Measurements from ENCODE around the gene ATP5F1E. TPM values are rescaled to one million over a fixed set of nuclear protein-coding genes. Genes with fewer than 3 reads are reported as not detected.
"Not testable (repeated sequence)": the region's sequence is repeated elsewhere in the genome, so short reads cannot be mapped to it uniquely, and the experiment has no call there.

Gene ATP5F1E
- total RNA-seq, 1 donor from 2014 or later, result 17.1 TPM

GRCh38 chr20:58987790-58988564 is 44.2 kb downstream of the ATP5F1E start:
- no peak for FAIRE-seq
- Histone ChIP-seq H3K36me3 (ENCODE audit: control insufficient read depth, insufficient read depth, low read length) (peaks cover 27% of the 10 kb centered on the region), H3K4me3 (ENCODE audit: low read depth, low read length) (no peak overlapping the region), H3K27me3 (ENCODE audit: control insufficient read depth, insufficient read depth, low read length) (no peaks in the 10 kb centered on the region)
- TF ChIP-seq CTCF (IDR thresholded peaks at IDR 0.05; ENCODE audit: insufficient read depth, low read length, severe bottlenecking), result no peak
- DNase-seq (ENCODE audit: low read depth), result no peak

GRCh38 chr20:58986968-58987517 is 45.1 kb downstream of the ATP5F1E start:
- FAIRE-seq (no peak), DNase-seq (ENCODE audit: low read depth) (no peak)
- no peak for TF ChIP-seq CTCF (IDR thresholded peaks at IDR 0.05; ENCODE audit: insufficient read depth, low read length, severe bottlenecking)
- peaks cover 26% of the 10 kb centered on the region for H3K36me3 ChIP-seq (ENCODE audit: control insufficient read depth, insufficient read depth, low read length)
- H3K4me3 ChIP-seq (ENCODE audit: low read depth, low read length), result no peak overlapping the region
- no peaks in the 10 kb centered on the region for H3K27me3 ChIP-seq (ENCODE audit: control insufficient read depth, insufficient read depth, low read length)

GRCh38 chr20:58986286-58986967 is 45.7 kb downstream of the ATP5F1E start:
- FAIRE-seq, result no peak
- TF ChIP-seq CTCF (IDR thresholded peaks at IDR 0.05; ENCODE audit: insufficient read depth, low read length, severe bottlenecking), result no peak
- H3K27me3 ChIP-seq (ENCODE audit: control insufficient read depth, insufficient read depth, low read length), result no peaks in the 10 kb centered on the region
- DNase-seq (ENCODE audit: low read depth), result no peak
- H3K4me3 ChIP-seq (ENCODE audit: low read depth, low read length), result no peak overlapping the region
- H3K36me3 ChIP-seq (ENCODE audit: control insufficient read depth, insufficient read depth, low read length), result peaks cover 21% of the 10 kb centered on the region

GRCh38 chr20:58985656-58986055 is 46.5 kb downstream of the ATP5F1E start:
- no peak for TF ChIP-seq CTCF (IDR thresholded peaks at IDR 0.05; ENCODE audit: insufficient read depth, low read length, severe bottlenecking)
- Histone ChIP-seq H3K4me3 (ENCODE audit: low read depth, low read length) (no peak overlapping the region), H3K27me3 (ENCODE audit: control insufficient read depth, insufficient read depth, low read length) (no peaks in the 10 kb centered on the region), H3K36me3 (ENCODE audit: control insufficient read depth, insufficient read depth, low read length) (peaks cover 15% of the 10 kb centered on the region)
- FAIRE-seq (no peak), DNase-seq (ENCODE audit: low read depth) (no peak)

- Histone ChIP-seq H3K4me3 (ENCODE audit: low read depth, low read length) (no peak overlapping the region), H3K36me3 (ENCODE audit: control insufficient read depth, insufficient read depth, low read length) (peaks cover 13% of the 10 kb centered on the region), H3K27me3 (ENCODE audit: control insufficient read depth, insufficient read depth, low read length) (no peaks in the 10 kb centered on the region)
- DNase-seq (ENCODE audit: low read depth) (no peak), FAIRE-seq (no peak)
- TF ChIP-seq CTCF (IDR thresholded peaks at IDR 0.05; ENCODE audit: insufficient read depth, low read length, severe bottlenecking), result no peak
Measured at GRCh38 chr20:58984691-58985090, 47.4 kb downstream of the ATP5F1E start.

GRCh38 chr20:58983115-58983468 is 49.0 kb downstream of the ATP5F1E start:
- H3K27me3 ChIP-seq (ENCODE audit: control insufficient read depth, insufficient read depth, low read length); H3K4me3 ChIP-seq (ENCODE audit: low read depth, low read length); FAIRE-seq; H3K36me3 ChIP-seq (ENCODE audit: control insufficient read depth, insufficient read depth, low read length); DNase-seq (ENCODE audit: low read depth): not testable (repeated sequence)
